PFSK-1 (cell line): ENCODE data around the gene FASTK.

Experiments
- POLR2AphosphoS5 ChIP-seq: IDR thresholded peaks from 2 replicates; pipeline ENCODE4 v1.6.1; 2012; ENCODE audit warnings: low read depth, mild to moderate bottlenecking, control low read depth, low read length, moderate library complexity
- REST ChIP-seq, 2 experiments: IDR thresholded peaks; 2 replicates each; pipeline versions ENCODE4 v1.6.1 to v1.8.0; 2011 to 2012; ENCODE audit warnings: low read depth in 2 of 2, low read length in 2 of 2, control low read depth in 1 of 2, inconsistent platforms in 1 of 2, mild to moderate bottlenecking in 1 of 2, moderate library complexity in 1 of 2; ENCODE audit not compliant: insufficient read depth in 1 of 2
- SIN3A ChIP-seq: IDR thresholded peaks from 2 replicates; pipeline ENCODE4 v1.6.1; 2012; ENCODE audit warnings: mild to moderate bottlenecking, low read length, moderate library complexity, borderline replicate concordance; ENCODE audit not compliant: insufficient read depth

- no peak for TF ChIP-seq SIN3A
- TF ChIP-seq REST (IDR thresholded peaks at IDR 0.05; ENCODE audit: insufficient read depth in 1 of 2, low read depth in 2 of 2, low read length in 2 of 2), result no peak
- no peak; the same call in 1 of the 2 replicates for TF ChIP-seq POLR2AphosphoS5
These were observed 21.7 kb downstream of the FASTK start for GRCh38 chr7:151058781-151059366.
